HG03521 (cell line): ENCODE data around the gene FARS2.

ENCODE experiments used
- ATAC-seq: cut with Tn5 transposase; IDR thresholded peaks from one replicate; pipeline ENCODE4 v1.9.1; 2021; ENCODE audit warnings: mild to moderate bottlenecking, moderate library complexity; ENCODE audit not compliant: unreplicated experiment

The FARS2 gene

GRCh38 chr6:5459346-5459745 lies 198.0 kb downstream of the FARS2 start:
- ATAC-seq = no peak

DNA sequence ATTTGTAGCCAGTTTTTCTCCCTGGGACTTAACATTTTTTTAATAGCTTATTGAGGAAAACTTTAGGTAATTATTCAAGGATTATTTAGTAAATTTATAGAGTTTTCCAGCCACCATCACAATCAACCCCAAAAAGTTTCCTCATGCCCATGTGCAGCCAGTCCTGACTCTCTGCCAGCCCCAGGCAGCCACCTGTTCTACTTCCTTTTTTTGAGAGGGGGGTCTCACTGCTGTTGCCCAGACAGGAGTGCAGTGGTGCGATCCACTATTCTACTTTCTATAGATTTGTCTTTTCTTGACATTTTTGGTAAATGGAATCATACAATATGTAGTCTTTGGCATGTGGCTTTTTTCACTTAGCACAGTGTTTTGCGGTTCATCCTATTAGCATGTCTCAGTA lies 200.1 kb downstream of the FARS2 start:
- ATAC-seq = no peak

- no peak for ATAC-seq
Observed at GRCh38 chr6:5462856-5463255, 201.5 kb downstream of the FARS2 start.

DNA sequence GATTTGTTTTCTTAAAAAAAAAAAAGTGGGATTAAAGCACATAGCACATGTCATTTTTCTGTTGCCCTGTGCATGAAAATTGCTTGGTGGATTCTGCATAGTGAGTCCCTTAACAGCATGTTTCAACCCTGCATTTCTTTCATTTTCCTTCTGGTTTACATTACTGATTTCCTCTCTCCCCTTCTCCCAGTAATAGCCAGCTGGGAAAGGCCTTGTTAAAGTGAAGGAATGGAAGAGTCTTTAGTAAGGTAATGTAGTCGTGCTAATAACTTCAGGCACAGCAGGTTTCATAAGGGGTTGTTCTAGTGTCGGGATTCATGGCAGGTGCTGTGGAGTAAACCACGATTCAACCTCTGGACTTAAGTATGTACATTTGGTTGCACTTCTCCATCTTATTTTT lies 202.4 kb downstream of the FARS2 start:
- no peak for ATAC-seq

DNA sequence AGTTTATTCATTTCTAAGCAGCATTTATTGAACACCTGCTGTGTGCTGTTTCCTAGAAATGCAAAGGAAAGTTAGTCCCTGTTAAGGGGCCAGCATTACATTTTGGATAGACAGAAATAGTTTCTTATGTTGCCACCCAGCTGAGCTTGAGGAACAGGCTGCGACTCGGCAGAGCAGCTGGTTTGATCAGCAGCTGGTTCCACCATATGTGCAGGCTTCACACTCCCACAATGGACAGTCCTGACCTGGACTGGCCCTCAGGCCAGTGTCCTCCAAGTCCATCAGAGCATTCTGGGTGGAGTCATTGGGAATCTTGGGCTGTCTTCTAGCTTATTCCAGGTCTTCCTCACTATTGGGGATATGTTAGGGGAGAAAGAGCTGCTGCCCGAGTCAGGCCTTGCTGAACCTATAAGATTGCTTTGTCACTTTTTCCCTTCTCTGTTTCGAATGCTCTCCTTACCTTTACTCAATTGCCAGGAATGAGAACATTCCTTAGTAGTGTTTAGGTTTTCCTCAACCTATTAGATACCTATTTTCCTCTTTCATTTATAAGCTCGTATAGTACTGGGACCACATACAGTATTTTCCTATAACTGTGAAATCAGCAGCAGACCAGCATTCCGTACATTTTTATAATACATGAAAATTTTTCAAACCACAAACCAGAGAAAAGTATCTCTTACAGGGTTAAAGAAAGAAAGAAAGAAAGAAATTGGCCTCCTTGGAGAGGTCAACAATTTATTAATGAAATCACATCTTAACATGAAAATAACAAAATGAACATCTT lies 203.0 kb downstream of the FARS2 start:
- ATAC-seq = no peak

DNA sequence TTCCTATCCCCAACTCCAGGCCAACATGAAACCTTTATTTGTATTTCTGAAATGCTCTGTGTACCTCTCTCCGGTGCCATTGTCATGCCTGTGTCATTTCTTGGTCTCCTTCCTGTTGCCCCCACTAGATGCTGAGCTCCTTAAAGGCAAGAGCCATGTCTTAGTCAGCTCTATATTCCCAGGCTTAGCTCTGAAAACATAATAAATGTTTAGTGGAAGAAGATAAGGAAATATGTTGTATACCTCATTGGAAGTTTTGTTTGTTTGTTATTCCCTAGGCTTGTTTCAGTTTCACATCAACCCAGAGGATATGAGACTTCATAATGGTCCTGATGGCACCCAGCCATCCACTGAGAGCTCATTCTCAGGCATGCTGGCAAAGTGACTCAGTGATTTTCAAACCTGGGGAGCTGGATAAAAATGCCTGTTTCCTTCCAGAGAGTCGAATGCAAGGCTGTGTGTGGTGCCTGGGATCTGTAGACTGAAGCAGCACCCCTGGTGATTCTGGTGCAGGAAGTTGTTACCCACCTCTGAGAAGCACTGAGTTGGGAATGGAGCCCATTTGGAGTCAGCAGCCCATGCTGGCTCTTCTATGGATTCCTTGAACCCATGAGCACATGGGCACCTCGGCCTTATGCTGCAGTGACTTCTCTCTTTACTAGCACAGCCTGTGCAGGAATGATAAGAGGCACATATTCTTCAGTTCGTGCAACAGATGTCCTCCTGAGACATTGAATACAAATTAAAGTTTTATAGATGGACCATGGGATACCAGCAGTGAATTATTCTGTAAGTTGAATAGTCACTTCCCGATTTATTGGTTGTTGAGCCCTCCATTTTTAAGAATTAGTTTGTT lies 205.2 kb downstream of the FARS2 start:
- no peak for ATAC-seq

GRCh38 chr6:5468586-5468985 lies 207.3 kb downstream of the FARS2 start:
- no peak for ATAC-seq

- ATAC-seq = no peak
Observed at GRCh38 chr6:5469101-5469846, 208.0 kb downstream of the FARS2 start.

DNA sequence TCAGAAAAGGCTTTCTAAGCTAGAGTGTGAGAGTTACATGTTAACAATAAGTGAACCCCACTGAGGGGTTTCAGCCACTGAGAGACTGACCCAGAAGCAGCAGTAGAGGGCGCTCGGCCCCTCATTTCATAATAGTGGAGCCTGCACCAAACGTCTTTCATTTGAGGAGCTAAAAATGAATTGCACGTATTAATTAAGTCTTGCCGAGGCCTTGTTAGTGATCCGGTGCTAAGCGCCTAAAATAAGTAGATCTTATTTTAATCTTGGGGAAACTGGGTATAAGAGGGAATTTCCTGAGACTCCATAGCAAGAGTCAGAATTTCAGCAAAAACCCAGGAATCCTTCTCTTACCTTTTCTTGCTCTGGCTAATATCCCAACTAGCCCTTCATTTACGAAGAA lies 209.7 kb downstream of the FARS2 start:
- no peak for ATAC-seq

DNA sequence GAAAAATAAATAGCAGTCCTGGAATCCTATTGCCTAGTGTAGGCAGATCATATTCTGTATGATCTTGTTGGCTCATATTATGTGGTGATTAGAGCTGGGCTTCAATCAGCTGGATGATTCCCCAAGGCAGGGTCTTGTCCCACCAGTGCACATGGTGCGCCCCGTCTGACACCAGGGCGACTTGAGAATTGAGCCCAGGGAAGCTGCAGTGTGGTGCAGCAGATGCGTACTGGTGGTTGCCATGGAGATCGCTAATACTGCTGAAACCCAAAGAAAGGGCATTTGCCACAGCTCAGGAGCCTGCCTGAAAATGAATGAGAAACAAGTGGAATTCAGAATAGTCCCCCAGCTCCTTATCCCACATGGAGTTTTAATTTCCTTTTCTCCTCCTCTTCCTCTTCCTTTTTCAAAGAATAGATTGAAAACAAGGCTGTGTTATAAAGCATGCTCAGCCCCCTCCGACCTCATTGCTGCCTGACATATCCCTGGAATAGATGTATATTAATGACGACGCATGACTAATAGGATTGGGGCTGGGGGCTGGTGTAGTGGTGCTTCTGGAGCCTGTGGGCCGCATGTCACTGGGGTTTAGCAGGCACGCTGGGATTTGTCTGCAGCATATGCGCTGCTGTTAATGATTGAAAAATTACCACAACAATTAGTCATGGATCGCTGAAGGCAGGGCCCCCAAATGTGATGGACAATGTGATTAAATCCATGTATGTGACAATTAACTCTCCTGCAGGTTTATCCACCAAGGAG lies 210.5 kb downstream of the FARS2 start:
- ATAC-seq = no peak

DNA sequence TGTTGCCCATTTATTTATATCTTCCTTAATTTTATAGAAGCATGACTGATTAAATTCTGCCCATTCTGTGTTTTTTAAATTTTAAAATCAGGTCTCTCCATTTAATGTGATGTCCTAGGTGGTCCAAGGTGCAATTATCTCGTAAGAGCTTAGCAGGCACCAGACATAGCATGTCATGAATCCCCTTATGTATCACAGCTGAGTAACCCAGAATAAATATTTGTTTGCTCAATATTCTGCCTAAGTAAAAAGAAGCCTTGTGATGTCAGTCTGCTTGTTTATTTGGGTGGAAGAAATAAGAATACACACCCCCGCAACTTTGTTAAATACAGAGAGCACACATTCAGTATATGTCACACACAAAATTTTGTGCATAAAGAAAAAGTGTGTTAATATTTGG lies 211.3 kb downstream of the FARS2 start:
- ATAC-seq = no peak

DNA sequence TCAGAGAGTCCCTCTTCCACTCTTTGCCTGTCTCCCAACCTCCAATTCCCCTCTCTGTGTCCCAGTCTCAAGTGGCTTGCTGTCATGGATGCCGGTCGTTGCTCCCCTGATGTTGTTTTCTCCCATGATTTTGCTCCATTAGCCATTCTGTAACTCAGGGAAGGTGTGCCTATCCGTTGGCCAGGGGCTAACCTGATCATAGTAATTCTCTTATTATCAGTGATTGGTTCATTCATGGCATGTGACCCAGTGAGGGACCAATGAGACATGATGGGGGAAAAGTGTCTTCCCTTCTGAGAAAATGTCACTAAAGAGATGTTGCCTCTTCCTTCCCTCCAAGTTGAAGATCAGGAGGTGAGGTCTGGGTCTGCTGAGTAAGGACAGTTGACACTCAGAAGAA lies 214.5 kb downstream of the FARS2 start:
- no peak for ATAC-seq

DNA sequence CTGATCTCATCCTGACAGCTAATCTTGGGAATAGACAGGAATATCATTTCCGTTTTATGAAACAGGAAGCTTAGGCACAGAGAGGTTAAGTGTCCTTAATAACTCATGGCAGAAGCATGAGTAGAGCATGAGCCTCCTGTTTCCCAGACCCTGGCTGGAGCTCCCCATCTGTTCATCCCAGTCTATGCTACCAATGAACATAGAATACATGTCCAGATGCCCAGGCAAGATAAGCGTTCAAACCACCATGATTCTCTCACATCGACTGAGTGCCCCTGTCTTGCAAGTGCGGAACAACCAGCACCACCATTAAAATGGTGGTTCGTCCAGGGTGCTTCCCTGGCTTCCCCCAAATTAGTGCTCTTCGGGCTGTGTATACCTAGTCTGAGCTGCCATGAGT lies 217.1 kb downstream of the FARS2 start:
- ATAC-seq = no peak

DNA sequence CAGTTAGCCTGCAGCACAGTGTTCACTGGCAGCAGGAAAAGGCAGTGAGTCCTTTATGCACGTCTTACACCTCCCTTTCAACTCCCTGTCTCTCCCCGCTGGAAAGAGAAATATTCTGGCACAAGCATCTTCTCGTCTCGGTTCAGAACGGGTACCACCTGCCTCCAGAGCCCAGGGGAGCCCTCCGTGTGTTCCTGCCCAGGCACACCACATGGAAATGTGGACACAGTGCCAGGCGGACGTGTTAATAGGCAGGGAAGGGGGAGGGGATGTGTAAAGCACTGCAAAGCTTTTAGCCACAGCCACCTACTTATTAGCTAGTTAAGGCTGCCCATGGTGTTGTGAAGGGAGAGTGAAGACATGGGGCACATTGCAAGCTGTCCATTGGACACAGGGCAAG lies 219.7 kb downstream of the FARS2 start:
- no peak for ATAC-seq

GRCh38 chr6:5481750-5482149 lies 220.4 kb downstream of the FARS2 start:
- ATAC-seq = no peak

DNA sequence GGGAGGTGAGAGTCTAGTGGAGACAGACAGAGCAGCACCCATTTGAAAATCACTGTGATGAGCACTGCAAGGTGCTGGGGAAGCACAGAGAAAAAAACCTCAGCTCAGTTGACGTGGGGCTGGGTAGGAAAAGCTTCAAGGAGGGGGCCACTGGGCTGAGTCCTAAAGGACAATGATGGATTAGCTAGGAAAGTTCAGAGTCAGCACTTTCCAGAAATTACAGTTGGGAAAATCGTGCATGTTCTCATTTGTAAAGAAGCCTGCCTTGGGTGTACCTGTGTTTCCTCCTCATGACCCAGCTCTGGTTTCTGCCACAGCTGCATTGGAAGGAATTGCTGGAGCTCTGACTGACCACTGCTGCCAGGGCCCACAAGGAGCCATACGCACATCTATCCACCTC lies 221.3 kb downstream of the FARS2 start:
- ATAC-seq = no peak

GRCh38 chr6:5484692-5485091 lies 223.4 kb downstream of the FARS2 start:
- no peak for ATAC-seq

GRCh38 chr6:5486214-5486613 lies 224.9 kb downstream of the FARS2 start:
- ATAC-seq = peak; percentile 87

GRCh38 chr6:5490501-5491069 lies 229.3 kb downstream of the FARS2 start:
- ATAC-seq = no peak

- ATAC-seq = no peak
Observed at GRCh38 chr6:5492356-5492755, 231.0 kb downstream of the FARS2 start.
